ENCODE results near the gene ATOSB. TPM values are rescaled to one million over a fixed set of nuclear protein-coding genes. Genes with fewer than 3 reads are reported as not detected.
A peak's percentile ranks its signal among the peaks of the same experiment; 100 is the strongest.

The ATOSB gene
- total and polyA plus RNA-seq, 9 of the 15 experiments (the other 6 are each of a cell fraction or from before 2014, with no cell fraction given): 0.45 to 8.0 (median 4.2) TPM

DNA sequence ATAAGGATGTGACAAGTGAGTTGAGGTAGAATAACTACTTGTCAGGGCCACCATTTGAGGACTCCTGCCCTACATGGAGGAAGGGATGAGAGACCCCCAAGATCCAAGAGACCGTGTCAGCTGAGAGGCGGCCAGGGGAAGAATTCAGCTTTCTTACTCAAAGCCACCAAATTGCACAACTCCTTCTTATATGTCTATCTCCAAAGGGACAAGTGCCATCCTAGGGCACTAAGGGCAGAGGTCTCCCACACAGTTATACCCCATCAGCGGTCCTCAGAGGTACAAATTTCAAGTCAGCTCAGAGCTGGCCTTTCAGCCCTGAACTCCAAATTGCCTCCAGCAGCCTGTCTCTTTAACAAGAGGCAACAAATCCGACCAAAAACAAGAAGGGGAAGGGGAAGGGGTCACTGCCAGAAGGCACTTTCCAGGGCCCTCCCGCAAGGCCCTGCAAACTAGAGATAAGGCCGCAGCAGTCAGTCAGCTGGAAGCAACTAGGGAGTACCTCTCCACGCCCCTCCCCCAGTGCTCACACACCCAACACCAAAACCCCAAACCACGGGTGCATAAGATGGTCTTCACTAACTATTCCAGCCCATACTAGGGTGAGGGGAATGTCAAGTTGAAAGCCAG is 6.6 kb downstream of the ATOSB start (continued):
- TF ChIP-seq HMGXB4 (CRISPR knock-in tag; IDR thresholded peaks at IDR 0.05): no peak
- no peak for TF ChIP-seq GTF2A2 (tag; IDR thresholded peaks at IDR 0.05)
- TF ChIP-seq ZHX1 (conservative IDR thresholded peaks at IDR 0.05; ENCODE audit: low read length): no peak
- no peak for TF ChIP-seq POLR2A (conservative IDR thresholded peaks at IDR 0.05)
- TF ChIP-seq TOE1 (IDR thresholded peaks at IDR 0.05; ENCODE audit: borderline replicate concordance): 0 out of 2 replicates have a peak, but pooled peaks have one; percentile 45
- no peak for TF ChIP-seq TOE1 (CRISPR knock-in tag; IDR thresholded peaks at IDR 0.05; ENCODE audit: borderline replicate concordance, low read depth)
- peak; percentile 55; the same call in 1 of the 2 replicates for TF ChIP-seq PHB2 (IDR thresholded peaks at IDR 0.05; ENCODE audit: low read depth)
- TF ChIP-seq CBFA2T2 (conservative IDR thresholded peaks at IDR 0.05): peak; percentile 92
- no peak for TF ChIP-seq E2F1 (CRISPR knock-in tag; IDR thresholded peaks at IDR 0.05)
- no peak for TF ChIP-seq U2AF2 (optimal IDR thresholded peaks at IDR 0.05; ENCODE audit: low read depth, low read length)
- no peak; a peak in 1 of 3 replicates for TF ChIP-seq CBX3 (IDR thresholded peaks at IDR 0.05; ENCODE audit: borderline replicate concordance in 1 of 2, low read length in 2 of 2)
- TF ChIP-seq, protein P1, sequence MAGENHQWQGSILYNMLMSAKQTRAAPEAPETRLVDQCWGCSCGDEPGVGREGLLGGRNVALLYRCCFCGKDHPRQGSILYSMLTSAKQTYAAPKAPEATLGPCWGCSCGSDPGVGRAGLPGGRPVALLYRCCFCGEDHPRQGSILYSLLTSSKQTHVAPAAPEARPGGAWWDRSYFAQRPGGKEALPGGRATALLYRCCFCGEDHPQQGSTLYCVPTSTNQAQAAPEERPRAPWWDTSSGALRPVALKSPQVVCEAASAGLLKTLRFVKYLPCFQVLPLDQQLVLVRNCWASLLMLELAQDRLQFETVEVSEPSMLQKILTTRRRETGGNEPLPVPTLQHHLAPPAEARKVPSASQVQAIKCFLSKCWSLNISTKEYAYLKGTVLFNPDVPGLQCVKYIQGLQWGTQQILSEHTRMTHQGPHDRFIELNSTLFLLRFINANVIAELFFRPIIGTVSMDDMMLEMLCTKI (IDR thresholded peaks at IDR 0.05; ENCODE audit: partially characterized antibody): no peak
- TF ChIP-seq SMARCB1 (IDR thresholded peaks at IDR 0.05; ENCODE audit: insufficient read length, low read depth): no peak
- TF ChIP-seq, protein P2, sequence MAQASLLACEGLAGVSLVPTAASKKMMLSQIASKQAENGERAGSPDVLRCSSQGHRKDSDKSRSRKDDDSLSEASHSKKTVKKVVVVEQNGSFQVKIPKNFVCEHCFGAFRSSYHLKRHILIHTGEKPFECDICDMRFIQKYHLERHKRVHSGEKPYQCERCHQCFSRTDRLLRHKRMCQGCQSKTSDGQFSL (CRISPR knock-in tag; IDR thresholded peaks at IDR 0.05): no peak
- TF ChIP-seq, protein P2 (tag; IDR thresholded peaks at IDR 0.05): no peak
- no peak for TF ChIP-seq CSDE1 (IDR thresholded peaks at IDR 0.05)
- TF ChIP-seq ZNF586 (CRISPR knock-in tag; conservative IDR thresholded peaks at IDR 0.05): no peak
- TF ChIP-seq NR2C2 (CRISPR knock-in tag; IDR thresholded peaks at IDR 0.05): no peak
- TF ChIP-seq NR2C2 (tag; IDR thresholded peaks at IDR 0.05): peak; percentile 78
- TF ChIP-seq TSC22D4 (tag; IDR thresholded peaks at IDR 0.05): no peak
- TF ChIP-seq ZKSCAN8 (CRISPR knock-in tag; IDR thresholded peaks at IDR 0.05): no peak
